ENCODE results near the gene ARHGAP44. TPM values are rescaled to one million over a fixed set of nuclear protein-coding genes. Genes with fewer than 3 reads are reported as not detected.

The ARHGAP44 gene
- total RNA-seq, 4 donors from 2014 or later, result 10.9 to 22.0 (median 18.7) TPM

DNA sequence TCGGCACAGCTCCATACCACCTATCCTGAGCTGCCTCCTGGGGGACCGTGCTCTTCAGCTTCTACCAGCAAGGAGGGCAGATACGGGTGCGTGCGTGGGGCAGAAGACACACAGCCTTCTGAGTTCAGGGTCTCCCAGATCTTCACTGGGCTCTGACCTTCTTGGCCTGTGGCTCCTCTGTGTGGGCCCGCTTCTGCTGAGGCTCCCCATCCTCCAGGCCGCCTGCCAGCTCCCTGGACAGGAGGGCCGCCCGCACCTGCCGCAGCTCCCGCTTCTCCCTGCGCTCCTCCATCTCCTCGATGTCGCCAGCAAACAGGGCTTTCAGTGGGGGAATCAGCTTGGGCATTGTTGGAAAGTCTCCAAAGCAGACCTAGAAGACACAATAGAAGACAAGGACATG is 203.4 kb downstream of the ARHGAP44 start:
- DNase-seq, result no peak
- no peak overlapping the region for H3K27ac ChIP-seq
- peaks cover 66 to 70% of the 10 kb centered on the region in 2 donors for H3K36me3 ChIP-seq
- TF ChIP-seq CTCF (IDR thresholded peaks at IDR 0.05) (no peak), POLR2A (IDR thresholded peaks at IDR 0.05) (no peak)
- intact Hi-C loops (cut with DNase I), result no loop called here
- H3K4me1 ChIP-seq, result peaks cover 4 to 13% of the 10 kb centered on the region in 2 donors
- WGBS, 2 donors, result 93 to 96% methylated on average over 10 to 11 of the region's 14 CpGs
- no peaks in the 10 kb centered on the region for H3K9me3 ChIP-seq
- no peak overlapping the region for H3K4me3 ChIP-seq (replicated peaks in 1 of 3)
- no peaks in the 10 kb centered on the region for H3K27me3 ChIP-seq

DNA sequence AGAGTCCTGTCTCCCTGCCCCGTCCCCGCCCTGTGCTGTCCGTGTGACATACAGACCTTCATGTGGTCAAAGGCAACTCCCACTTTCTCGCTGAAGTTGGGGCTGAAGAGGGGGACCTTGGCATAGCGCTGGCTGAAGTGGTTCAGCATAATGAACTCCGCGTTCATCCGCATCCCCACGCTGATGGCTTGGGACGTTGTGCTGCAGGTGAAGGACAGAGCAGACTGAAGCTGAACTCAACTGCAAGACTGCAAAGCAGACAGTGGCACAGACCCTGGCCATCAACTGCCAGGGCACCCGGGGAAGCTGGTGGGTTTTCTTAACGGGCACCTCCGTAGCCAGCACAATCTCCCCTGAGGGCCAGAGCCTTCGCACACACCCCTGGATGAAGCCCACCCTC is 204.3 kb downstream of the ARHGAP44 start:
- TF ChIP-seq CTCF (IDR thresholded peaks at IDR 0.05), result no peak
- TF ChIP-seq POLR2A (IDR thresholded peaks at IDR 0.05), result no peak
- 97 to 98% methylated on average over 10 to 14 of the region's 14 CpGs for WGBS, 2 donors
- peaks cover 4 to 13% of the 10 kb centered on the region in 2 donors for H3K4me1 ChIP-seq
- DNase-seq, result no peak
- no peak overlapping the region for H3K4me3 ChIP-seq (replicated peaks in 1 of 3)
- no peaks in the 10 kb centered on the region for H3K9me3 ChIP-seq
- intact Hi-C loops (cut with DNase I), result no loop called here
- no peaks in the 10 kb centered on the region for H3K27me3 ChIP-seq
- peaks cover 75 to 78% of the 10 kb centered on the region in 2 donors for H3K36me3 ChIP-seq
- H3K27ac ChIP-seq, result no peak overlapping the region

DNA sequence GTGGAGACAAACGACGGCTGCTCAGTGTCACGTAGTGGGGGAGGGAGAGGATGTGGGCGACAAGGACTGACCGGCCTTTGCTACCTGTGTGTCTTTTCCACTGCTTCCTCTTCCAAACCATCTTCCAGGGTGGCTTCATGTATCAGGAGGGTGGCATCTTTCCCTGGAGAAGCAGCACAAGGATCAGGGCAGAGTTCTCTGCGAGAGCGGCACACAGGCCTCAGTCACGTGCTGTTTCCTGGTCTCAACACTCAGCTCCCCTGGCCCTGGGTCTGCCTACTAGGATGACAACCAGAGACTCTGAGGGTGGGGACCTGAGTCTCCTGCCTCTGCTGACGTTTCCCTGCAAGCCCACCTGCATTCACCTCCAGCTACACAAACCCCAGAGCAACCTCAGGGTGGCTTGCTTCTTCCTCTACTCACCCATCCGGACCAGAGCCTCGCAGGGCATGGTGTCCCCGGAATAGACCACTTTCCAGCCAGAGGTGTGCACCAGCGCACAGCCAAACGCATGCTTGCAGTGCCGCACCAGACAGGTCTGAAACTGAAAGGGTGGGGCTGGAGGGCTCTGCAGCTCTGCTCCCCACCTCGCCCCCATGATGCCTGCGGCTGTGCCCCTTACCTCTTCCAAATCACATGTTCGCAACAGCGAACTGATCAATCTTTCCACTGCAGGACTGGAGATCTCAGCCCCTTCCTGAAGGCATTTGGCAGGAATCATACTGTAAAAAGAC is 205.2 kb downstream of the ARHGAP44 start:
- H3K27ac ChIP-seq, result no peak overlapping the region
- no peaks in the 10 kb centered on the region for H3K9me3 ChIP-seq
- peaks cover 1 to 7% of the 10 kb centered on the region in 2 donors for H3K4me1 ChIP-seq
- H3K4me3 ChIP-seq (replicated peaks in 1 of 3), result no peak overlapping the region
- DNase-seq, result no peak
- 92 to 93% methylated on average over 18 to 19 of the region's 19 CpGs for whole genome bisulfite sequencing, 2 donors
- peaks cover 82 to 87% of the 10 kb centered on the region in 2 donors for H3K36me3 ChIP-seq
- TF ChIP-seq POLR2A (IDR thresholded peaks at IDR 0.05) (no peak), CTCF (IDR thresholded peaks at IDR 0.05) (no peak)
- intact Hi-C loops (cut with DNase I), result no loop called here
- no peaks in the 10 kb centered on the region for H3K27me3 ChIP-seq

GRCh38 chr17:12995106-12995895 is 206.0 kb downstream of the ARHGAP44 start:
- no peak overlapping the region for H3K4me3 ChIP-seq (replicated peaks in 1 of 3)
- no peaks in the 10 kb centered on the region for H3K27me3 ChIP-seq
- TF ChIP-seq POLR2A (IDR thresholded peaks at IDR 0.05) (no peak), CTCF (IDR thresholded peaks at IDR 0.05) (no peak)
- no peaks in the 10 kb centered on the region for H3K9me3 ChIP-seq
- H3K27ac ChIP-seq, result no peak overlapping the region
- H3K36me3 ChIP-seq, result peaks cover 88 to 95% of the 10 kb centered on the region in 2 donors
- no peaks in the 10 kb centered on the region for H3K4me1 ChIP-seq
- no peak for DNase-seq
- WGBS, 2 donors, result 89 to 92% methylated on average over 8 to 10 of the region's 11 CpGs
- intact Hi-C loops (cut with DNase I), result no loop called here

- Histone ChIP-seq H3K27me3 (no peaks in the 10 kb centered on the region), H3K27ac (no peak overlapping the region), H3K4me1 (no peaks in the 10 kb centered on the region), H3K9me3 (no peaks in the 10 kb centered on the region), H3K4me3 (replicated peaks in 1 of 3) (no peak overlapping the region), H3K36me3 (peaks cover 88 to 99% of the 10 kb centered on the region in 2 donors)
- intact Hi-C loops (cut with DNase I), result no loop called here
- no peak for DNase-seq
- no peak for TF ChIP-seq CTCF (IDR thresholded peaks at IDR 0.05)
- 95 to 97% methylated on average over 19 of the region's 19 CpGs for WGBS, 2 donors
Observed at GRCh38 chr17:12995896-12996295, 206.6 kb downstream of the ARHGAP44 start.

All from thyroid gland (tissue), 4 donors.